HepG2 (cell line): Measurements from ENCODE around the gene ATP5MK. TPM values are rescaled to one million over a fixed set of nuclear protein-coding genes. Genes with fewer than 3 reads are reported as not detected.

Source experiments
- ATAC-seq: fragments of 200-7000 bp; cut with Tn5 transposase; 3 replicates; pipeline ENCODE4 v1.9.1; 2020; ENCODE audit warnings: mild to moderate bottlenecking, moderate library complexity
- BruUV-seq: library from RNA; stranded (reverse); fragments of 400-500 nt; replicated peaks from 2 replicates; lab custom pipeline; 2021; lab: Mats Ljungman, UMichigan
- CTCF ChIA-PET: fragments of 300-600 bp; formaldehyde crosslinking; extraction: SDS; loops from one replicate; lab custom pipeline; 2021; ENCODE audit warnings: low total read pairs, inconsistent platforms, low intra/inter-chr PET ratio; lab: Yijun Ruan, JAX
- POLR2A ChIA-PET: fragments of 350-600 bp; sonication (Branson Sonifier 250); formaldehyde crosslinking; loops from one replicate; lab custom pipeline; 2020; ENCODE audit warnings: antibody characterized with exemption, inconsistent platforms; lab: Yijun Ruan, JAX
- DNase-seq: peaks from one replicate; pipeline ENCODE4 v3.0.0-alpha.2; 2015; ENCODE audit warnings: low spot score
- FAIRE-seq: peaks from 3 replicates; lab custom pipeline; 2011; peaks lifted over from hg19 to GRCh38; lab: Jason Lieb, UNC
- H2AFZ ChIP-seq: one replicate; pipeline ENCODE4 v1.6.1; 2011; ENCODE audit warnings: low read length, inconsistent platforms
- H3K27ac ChIP-seq: fragments of 300-600 bp; 3 replicates; pipeline ENCODE4 v1.8.0; 2011; ENCODE audit warnings: mixed run types, mild to moderate bottlenecking, mixed read lengths, low read length, inconsistent platforms; ENCODE audit not compliant: insufficient read depth; ENCODE audit errors: extremely low read length
- H3K27me3 ChIP-seq, 2 experiments: fragments of 200-600 bp in 1 of 2; 2 replicates in 1 of 2; 3 replicates in 1 of 2; pipeline versions ENCODE4 v1.6.0 to v1.8.0; 2011; ENCODE audit warnings: low read length in 2 of 2, mild to moderate bottlenecking in 2 of 2, moderate library complexity in 2 of 2, inconsistent platforms in 1 of 2; ENCODE audit not compliant: insufficient read depth in 2 of 2, control insufficient read depth in 1 of 2
- H3K36me3 ChIP-seq, 2 experiments: fragments of 200-600 bp in 1 of 2; replicated peaks in 1 of 2; 2 replicates in 1 of 2; 3 replicates in 1 of 2; pipeline versions ENCODE4 v1.5.1 to v1.8.0; 2011; ENCODE audit warnings: low read length in 2 of 2, inconsistent platforms in 1 of 2; ENCODE audit not compliant: insufficient read depth in 2 of 2, control insufficient read depth in 1 of 2
- H3K4me1 ChIP-seq: 2 replicates; pipeline ENCODE4 v1.5.1; 2012; ENCODE audit warnings: low read length, inconsistent platforms; ENCODE audit not compliant: insufficient read depth
- H3K4me2 ChIP-seq: 2 replicates; pipeline ENCODE4 v1.6.0; 2011; ENCODE audit warnings: low read depth, low read length, inconsistent platforms
- H3K4me3 ChIP-seq, 3 experiments: fragments of 200-600 bp in 1 of 3; sonication (generic), shearing (Covaris generic) in 1 of 3; replicated peaks in 1 of 3; 2 replicates each; pipeline ENCODE4 v1.5.1; 2011 to 2016; ENCODE audit warnings: low read length in 3 of 3, inconsistent platforms in 2 of 3, low read depth in 2 of 3, mild to moderate bottlenecking in 2 of 3, control low read depth in 1 of 3, mixed read lengths in 1 of 3; ENCODE audit not compliant: insufficient read depth in 1 of 3
- H3K79me2 ChIP-seq: one replicate; pipeline ENCODE4 v1.6.1; 2011; ENCODE audit warnings: low read length, inconsistent platforms; ENCODE audit not compliant: insufficient read depth
- H3K9ac ChIP-seq: 2 replicates; pipeline ENCODE4 v1.6.0; 2011; ENCODE audit warnings: mild to moderate bottlenecking, low read depth, low read length, inconsistent platforms; ENCODE audit not compliant: insufficient read depth
- H3K9me3 ChIP-seq: 2 replicates; pipeline ENCODE4 v1.5.1; 2012; ENCODE audit warnings: mild to moderate bottlenecking, low read length
- H4K20me1 ChIP-seq: 2 replicates; pipeline ENCODE4 v1.6.0; 2011; ENCODE audit warnings: inconsistent platforms, mild to moderate bottlenecking, low read length, moderate library complexity; ENCODE audit not compliant: insufficient read depth
- CREB3 ChIP-seq: sonication (generic); formaldehyde crosslinking; IDR thresholded peaks from 2 replicates; pipeline ENCODE4 v1.5.0; 2020; ENCODE audit warnings: missing genetic modification reagents
- GABPB1 ChIP-seq: IDR thresholded peaks from 2 replicates; pipeline ENCODE4 v1.6.1; 2016; ENCODE audit warnings: mild to moderate bottlenecking, missing genetic modification reagents, moderate library complexity, missing compliant biosample characterization
- KLF9 ChIP-seq: IDR thresholded peaks from 2 replicates; pipeline ENCODE4 v1.6.1; 2016; ENCODE audit warnings: low read depth
- LBX2 ChIP-seq: sonication (generic); formaldehyde crosslinking; IDR thresholded peaks from 2 replicates; pipeline ENCODE4 v1.5.0; 2020; ENCODE audit warnings: missing genetic modification reagents, mild to moderate bottlenecking, borderline replicate concordance
- NFKBIZ ChIP-seq: IDR thresholded peaks from 2 replicates; pipeline ENCODE4 v1.6.1; 2018; ENCODE audit warnings: missing genetic modification reagents, missing compliant biosample characterization
- NR1H2 ChIP-seq: sonication (generic); formaldehyde crosslinking; IDR thresholded peaks from 2 replicates; pipeline ENCODE4 v1.8.1; 2022; ENCODE audit warnings: low read depth, missing genetic modification reagents, borderline replicate concordance
- SATB2 ChIP-seq: sonication (generic); formaldehyde crosslinking; IDR thresholded peaks from 2 replicates; pipeline ENCODE4 v1.5.0; 2020; ENCODE audit warnings: missing genetic modification reagents
- SNAPC2 ChIP-seq: sonication (generic); formaldehyde crosslinking; IDR thresholded peaks from 2 replicates; pipeline ENCODE4 v1.8.1; 2022; ENCODE audit warnings: mild to moderate bottlenecking, missing genetic modification reagents
- TCF7L2 ChIP-seq: IDR thresholded peaks from 2 replicates; pipeline ENCODE4 v1.6.1; 2011; ENCODE audit warnings: mild to moderate bottlenecking, low read depth, low read length, moderate library complexity
- ZBTB44 ChIP-seq: sonication (generic); formaldehyde crosslinking; IDR thresholded peaks from 2 replicates; pipeline ENCODE4 v1.4.0; 2020; ENCODE audit warnings: missing genetic modification reagents
- ZMAT3 ChIP-seq: sonication (generic); formaldehyde crosslinking; conservative IDR thresholded peaks from 2 replicates; pipeline ENCODE4 v1.7.0; 2021; ENCODE audit warnings: missing genetic modification reagents
- ZNF160 ChIP-seq: sonication (generic); formaldehyde crosslinking; IDR thresholded peaks from 2 replicates; pipeline ENCODE4 v1.8.0; 2022; ENCODE audit warnings: mild to moderate bottlenecking, inconsistent platforms, missing genetic modification reagents
- ZNF3 ChIP-seq: IDR thresholded peaks from 2 replicates; pipeline ENCODE4 v1.7.0; 2017; ENCODE audit warnings: inconsistent platforms
- ZNF629 ChIP-seq: sonication (generic); formaldehyde crosslinking; conservative IDR thresholded peaks from 2 replicates; pipeline ENCODE4 v1.5.0; 2020; ENCODE audit warnings: missing genetic modification reagents
- ZNF816 ChIP-seq: sonication (generic); formaldehyde crosslinking; IDR thresholded peaks from 2 replicates; pipeline ENCODE4 v1.8.0; 2022; ENCODE audit warnings: missing genetic modification reagents, mild to moderate bottlenecking, borderline replicate concordance
- WGBS: methylation state at CpG from one replicate; pipeline ENCODE4 v1.1.6; 2017; ENCODE audit warnings: low lambda C conversion rate; 5-methylcytosine and 5-hydroxymethylcytosine counted together
- in situ Hi-C: cut with HindIII; loops from 2 replicates; pipeline ENCODE4 v1.10.0; 2017; ENCODE audit warnings: low pct_unique_long_range_greater_than_20kb; ENCODE audit not compliant: extremely low pct_ligation_motif_present
- intact Hi-C: fragments of 100-400 bp; cut with micrococcal nuclease; formaldehyde crosslinking; loops from one replicate; pipeline ENCODE4 v1.10.0; 2022; ENCODE audit not compliant: unreplicated experiment
- polyA plus RNA-seq, 8 experiments: library from polyadenylated mRNA; depleted of rRNA in 3 of 8; stranded (reverse) in 7 of 8; unstranded in 1 of 8; fragments of >200 nt; fragmentation: Illumina TruSeq in 4 of 8; extraction: Trizol in 4 of 8; gene quantifications; 2 replicates each; pipeline versions ENCODE4 v1.2.1 to v1.2.3, GENCODE V29; 2011 to 2016; ENCODE audit warnings: low read depth in 4 of 8, missing spikeins in 1 of 8, mixed read lengths in 1 of 8; ENCODE audit not compliant: insufficient read depth in 1 of 8
- total RNA-seq, 5 experiments: library from RNA; depleted of rRNA; stranded (reverse); fragments of >200 nt; fragmentation: Illumina TruSeq; extraction: Trizol; gene quantifications; 2 replicates each; pipeline ENCODE4 v1.2.3, GENCODE V29; 2016; ENCODE audit warnings: low read depth in 1 of 5
- TF ChIP-seq, protein P1 (sequence below): sonication (generic); formaldehyde crosslinking; IDR thresholded peaks from 2 replicates; pipeline ENCODE4 v1.4.0; 2020; ENCODE audit warnings: missing genetic modification reagents, borderline replicate concordance
- TF ChIP-seq, protein P2 (sequence below): sonication (generic); formaldehyde crosslinking; IDR thresholded peaks from 2 replicates; pipeline ENCODE4 v1.4.0; 2020; ENCODE audit warnings: missing genetic modification reagents

The ATP5MK gene
- total and polyA plus RNA-seq, 2 of the 13 experiments (the other 11 are each of a cell fraction or from before 2014, with no cell fraction given) = 312 to 517 TPM

GRCh38 chr10:103419101-103419500 lies 22.8 kb upstream of the ATP5MK start:
- Histone ChIP-seq H3K9me3 (no peaks in the 10 kb centered on the region), H3K4me2 (no peak overlapping the region), H3K9ac (no peak overlapping the region), H2AFZ (no peak overlapping the region), H3K4me3 (no peak overlapping the region), H3K27ac (no peak overlapping the region), H3K36me3 (peaks cover 54 to 88% of the 10 kb centered on the region in 2 experiments), H3K79me2 (no peaks in the 10 kb centered on the region), H3K4me1 (peaks cover 10% of the 10 kb centered on the region; the same call in 1 of the 2 replicates), H3K27me3 (no peaks in the 10 kb centered on the region), H4K20me1 (no peaks in the 10 kb centered on the region)
- TF ChIP-seq SNAPC2 (no peak), CREB3 (CRISPR knock-in tag) (no peak), ZMAT3 (CRISPR knock-in tag) (no peak), ZNF3 (CRISPR knock-in tag) (no peak), LBX2 (CRISPR knock-in tag) (no peak), NFKBIZ (CRISPR knock-in tag) (no peak), ZNF629 (CRISPR knock-in tag) (no peak), ZNF160 (CRISPR knock-in tag) (no peak), NR1H2 (no peak), ZNF816 (CRISPR knock-in tag) (no peak), GABPB1 (no peak), SATB2 (CRISPR knock-in tag) (no peak), TCF7L2 (no peak), ZBTB44 (CRISPR knock-in tag) (no peak), KLF9 (no peak)
- TF ChIP-seq, protein P1, sequence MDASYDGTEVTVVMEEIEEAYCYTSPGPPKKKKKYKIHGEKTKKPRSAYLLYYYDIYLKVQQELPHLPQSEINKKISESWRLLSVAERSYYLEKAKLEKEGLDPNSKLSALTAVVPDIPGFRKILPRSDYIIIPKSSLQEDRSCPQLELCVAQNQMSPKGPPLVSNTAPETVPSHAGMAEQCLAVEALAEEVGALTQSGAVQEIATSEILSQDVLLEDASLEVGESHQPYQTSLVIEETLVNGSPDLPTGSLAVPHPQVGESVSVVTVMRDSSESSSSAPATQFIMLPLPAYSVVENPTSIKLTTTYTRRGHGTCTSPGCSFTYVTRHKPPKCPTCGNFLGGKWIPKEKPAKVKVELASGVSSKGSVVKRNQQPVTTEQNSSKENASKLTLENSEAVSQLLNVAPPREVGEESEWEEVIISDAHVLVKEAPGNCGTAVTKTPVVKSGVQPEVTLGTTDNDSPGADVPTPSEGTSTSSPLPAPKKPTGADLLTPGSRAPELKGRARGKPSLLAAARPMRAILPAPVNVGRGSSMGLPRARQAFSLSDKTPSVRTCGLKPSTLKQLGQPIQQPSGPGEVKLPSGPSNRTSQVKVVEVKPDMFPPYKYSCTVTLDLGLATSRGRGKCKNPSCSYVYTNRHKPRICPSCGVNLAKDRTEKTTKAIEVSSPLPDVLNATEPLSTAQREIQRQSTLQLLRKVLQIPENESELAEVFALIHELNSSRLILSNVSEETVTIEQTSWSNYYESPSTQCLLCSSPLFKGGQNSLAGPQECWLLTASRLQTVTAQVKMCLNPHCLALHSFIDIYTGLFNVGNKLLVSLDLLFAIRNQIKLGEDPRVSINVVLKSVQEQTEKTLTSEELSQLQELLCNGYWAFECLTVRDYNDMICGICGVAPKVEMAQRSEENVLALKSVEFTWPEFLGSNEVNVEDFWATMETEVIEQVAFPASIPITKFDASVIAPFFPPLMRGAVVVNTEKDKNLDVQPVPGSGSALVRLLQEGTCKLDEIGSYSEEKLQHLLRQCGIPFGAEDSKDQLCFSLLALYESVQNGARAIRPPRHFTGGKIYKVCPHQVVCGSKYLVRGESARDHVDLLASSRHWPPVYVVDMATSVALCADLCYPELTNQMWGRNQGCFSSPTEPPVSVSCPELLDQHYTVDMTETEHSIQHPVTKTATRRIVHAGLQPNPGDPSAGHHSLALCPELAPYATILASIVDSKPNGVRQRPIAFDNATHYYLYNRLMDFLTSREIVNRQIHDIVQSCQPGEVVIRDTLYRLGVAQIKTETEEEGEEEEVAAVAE = no peak
- TF ChIP-seq, protein P2, sequence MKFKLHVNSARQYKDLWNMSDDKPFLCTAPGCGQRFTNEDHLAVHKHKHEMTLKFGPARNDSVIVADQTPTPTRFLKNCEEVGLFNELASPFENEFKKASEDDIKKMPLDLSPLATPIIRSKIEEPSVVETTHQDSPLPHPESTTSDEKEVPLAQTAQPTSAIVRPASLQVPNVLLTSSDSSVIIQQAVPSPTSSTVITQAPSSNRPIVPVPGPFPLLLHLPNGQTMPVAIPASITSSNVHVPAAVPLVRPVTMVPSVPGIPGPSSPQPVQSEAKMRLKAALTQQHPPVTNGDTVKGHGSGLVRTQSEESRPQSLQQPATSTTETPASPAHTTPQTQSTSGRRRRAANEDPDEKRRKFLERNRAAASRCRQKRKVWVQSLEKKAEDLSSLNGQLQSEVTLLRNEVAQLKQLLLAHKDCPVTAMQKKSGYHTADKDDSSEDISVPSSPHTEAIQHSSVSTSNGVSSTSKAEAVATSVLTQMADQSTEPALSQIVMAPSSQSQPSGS = no peak
- ChIA-PET POLR2A (no interaction called here), CTCF (no interaction called here)
- FAIRE-seq (no peak), DNase-seq (no peak), ATAC-seq (no peak)
- intact Hi-C loops (no loop called here), in situ Hi-C loops (loop anchor here (5.0 kb wide), 1 partner anchor 63 kb away; no protein-coding TSS in a partner anchor)
- 92% methylated on average over 4 of the region's 4 CpGs for WGBS
- no TSS peak for BruUV-seq
